Thoracic aorta (tissue), 2 donors: ENCODE measurements around the gene TANK. TPM values are rescaled to one million over a fixed set of nuclear protein-coding genes. Genes with fewer than 3 reads are reported as not detected.

Experiments
- ATAC-seq: fragments of 150-250 bp; one replicate; pipeline ENCODE4 v1.8.0; 2017; ENCODE audit warnings: low read depth; ENCODE audit not compliant: insufficient number of reproducible peaks, low FRiP score
- DNase-seq: peaks from one replicate; pipeline ENCODE4 v3.0.0-alpha.2; 2020; ENCODE audit warnings: low spot score
- H3K27ac ChIP-seq, 2 donors: fragments of 200-600 bp; sonication (generic); 1 replicate in 1 of 2; 2 replicates in 1 of 2; pipeline ENCODE4 v1.5.1; 2016; ENCODE audit warnings: mild to moderate bottlenecking in 2 of 2, moderate library complexity in 2 of 2
- H3K27me3 ChIP-seq: fragments of 200-600 bp; sonication (generic); replicated peaks from 2 replicates; pipeline ENCODE4 v1.6.0; 2016; ENCODE audit warnings: mild to moderate bottlenecking; ENCODE audit not compliant: insufficient read depth
- H3K36me3 ChIP-seq: fragments of 200-600 bp; sonication (generic); one replicate; pipeline ENCODE4 v1.5.1; 2016
- H3K4me1 ChIP-seq, 2 donors: fragments of 200-600 bp; sonication (generic); 1 replicate in 1 of 2; 2 replicates in 1 of 2; pipeline versions ENCODE4 v1.5.1 to v1.6.0; 2016; ENCODE audit warnings: low read depth in 2 of 2, mild to moderate bottlenecking in 1 of 2; ENCODE audit not compliant: control insufficient read depth in 1 of 2
- H3K4me3 ChIP-seq: fragments of 200-600 bp; sonication (generic); 2 replicates; pipeline ENCODE4 v1.5.1; 2016; ENCODE audit warnings: mild to moderate bottlenecking
- H3K9me3 ChIP-seq: fragments of 200-600 bp; sonication (generic); 2 replicates; pipeline ENCODE4 v1.5.1; 2016
- CTCF ChIP-seq: fragments of 200-600 bp; sonication (generic); IDR thresholded peaks from one replicate; pipeline ENCODE4 v1.5.1; 2019; ENCODE audit warnings: antibody characterized with exemption
- total RNA-seq, 2 donors: library from RNA; depleted of rRNA; stranded (reverse); fragments of >200 nt; gene quantifications; one replicate each; pipeline versions ENCODE4 v1.1.0 to v1.2.3, GENCODE V29; 2016

Gene TANK
- total RNA-seq, 2 donors from 2014 or later, result 59.2 to 86.8 TPM

GRCh38 chr2:161219211-161219610 is 59.0 kb downstream of the TANK start:
- H3K4me3 ChIP-seq, result no peak overlapping the region
- no peak overlapping the region for H3K27ac ChIP-seq
- DNase-seq, result no peak
- ATAC-seq, result no peak
- no peaks in the 10 kb centered on the region for H3K27me3 ChIP-seq
- peaks cover 4 to 17% of the 10 kb centered on the region in 2 donors for H3K4me1 ChIP-seq
- no peak for TF ChIP-seq CTCF
- no peaks in the 10 kb centered on the region for H3K36me3 ChIP-seq
- H3K9me3 ChIP-seq, result no peaks in the 10 kb centered on the region

- Histone ChIP-seq H3K27me3 (no peaks in the 10 kb centered on the region), H3K36me3 (peaks cover 11% of the 10 kb centered on the region), H3K9me3 (no peaks in the 10 kb centered on the region), H3K4me1 (peaks cover 0 to 8% of the 10 kb centered on the region in 2 donors), H3K27ac (no peak overlapping the region), H3K4me3 (no peak overlapping the region)
- DNase-seq (no peak), ATAC-seq (no peak)
- peak; percentile 67 for TF ChIP-seq CTCF
These were observed 63.0 kb downstream of the TANK start for GRCh38 chr2:161223139-161223732.

GRCh38 chr2:161228511-161229240 is 68.4 kb downstream of the TANK start:
- DNase-seq (no peak), ATAC-seq (no peak)
- Histone ChIP-seq H3K4me1 (no peaks in the 10 kb centered on the region), H3K9me3 (no peaks in the 10 kb centered on the region), H3K36me3 (peaks cover 25% of the 10 kb centered on the region), H3K4me3 (no peak overlapping the region), H3K27ac (no peak overlapping the region), H3K27me3 (no peaks in the 10 kb centered on the region)
- no peak for TF ChIP-seq CTCF

GRCh38 chr2:161230959-161231358 is 70.7 kb downstream of the TANK start:
- Histone ChIP-seq H3K4me1 (no peaks in the 10 kb centered on the region), H3K4me3 (no peak overlapping the region), H3K36me3 (peaks cover 21% of the 10 kb centered on the region), H3K27me3 (no peaks in the 10 kb centered on the region), H3K9me3 (no peaks in the 10 kb centered on the region), H3K27ac (no peak overlapping the region)
- DNase-seq, result no peak
- no peak for TF ChIP-seq CTCF
- no peak for ATAC-seq

GRCh38 chr2:161232571-161232970 is 72.3 kb downstream of the TANK start:
- peaks cover 5% of the 10 kb centered on the region in 2 donors for H3K4me1 ChIP-seq
- ATAC-seq (no peak), DNase-seq (no peak)
- no peaks in the 10 kb centered on the region for H3K9me3 ChIP-seq
- no peaks in the 10 kb centered on the region for H3K27me3 ChIP-seq
- peaks cover 19% of the 10 kb centered on the region for H3K36me3 ChIP-seq
- H3K27ac ChIP-seq, result no peak overlapping the region
- no peak for TF ChIP-seq CTCF
- no peak overlapping the region for H3K4me3 ChIP-seq
